SJCRH30 (cell line): ENCODE results near the gene FAM163A. TPM values are rescaled to one million over a fixed set of nuclear protein-coding genes. Genes with fewer than 3 reads are reported as not detected.
"Not testable (repeated sequence)": the region's sequence is repeated elsewhere in the genome, so short reads cannot be mapped to it uniquely, and the experiment has no call there.

Experiments used
- DNase-seq, 2 experiments: peaks; one replicate each; pipeline ENCODE4 v3.0.0-alpha.2; 2015 to 2020
- H3K27ac ChIP-seq: fragments of 250-450 bp; sonication (Bioruptor Pico); 2 replicates; pipeline ENCODE4 v1.5.1; 2020; ENCODE audit warnings: mild to moderate bottlenecking, moderate library complexity
- H3K27me3 ChIP-seq: fragments of 250-450 bp; sonication (Bioruptor Pico); 2 replicates; pipeline ENCODE4 v1.5.1; 2020; ENCODE audit warnings: mild to moderate bottlenecking, moderate library complexity
- H3K36me3 ChIP-seq: fragments of 250-450 bp; sonication (Bioruptor Pico); 2 replicates; pipeline ENCODE4 v1.5.1; 2020; ENCODE audit warnings: mild to moderate bottlenecking, moderate library complexity
- H3K4me1 ChIP-seq: fragments of 250-450 bp; sonication (Bioruptor Pico); 2 replicates; pipeline ENCODE4 v1.5.1; 2020; ENCODE audit warnings: mild to moderate bottlenecking, moderate library complexity
- H3K4me3 ChIP-seq: fragments of 250-450 bp; sonication (Bioruptor Pico); 2 replicates; pipeline ENCODE4 v1.5.1; 2020; ENCODE audit warnings: mild to moderate bottlenecking, moderate library complexity
- H3K9me3 ChIP-seq: fragments of 250-450 bp; sonication (Bioruptor Pico); replicated peaks from 2 replicates; pipeline ENCODE4 v1.5.1; 2020; ENCODE audit warnings: mild to moderate bottlenecking, moderate library complexity
- total RNA-seq: library from RNA; depleted of rRNA; stranded (reverse); fragments of >200 nt; shearing (Covaris generic); gene quantifications from 2 replicates; pipeline ENCODE4 v1.2.3, GENCODE V29; 2014

Gene FAM163A
- total RNA-seq, 1 experiment from 2014 or later: not detected

- Histone ChIP-seq H3K4me1 (0 out of 2 replicates have a peak, but pooled peaks cover 3% of the 10 kb centered on the region), H3K4me3 (no peak overlapping the region), H3K36me3 (no peaks in the 10 kb centered on the region), H3K27ac (no peak overlapping the region), H3K9me3 (no peaks in the 10 kb centered on the region), H3K27me3 (no peaks in the 10 kb centered on the region)
- no peak for DNase-seq
Measured at GRCh38 chr1:179824265-179824664, 81.2 kb downstream of the FAM163A start.

DNA sequence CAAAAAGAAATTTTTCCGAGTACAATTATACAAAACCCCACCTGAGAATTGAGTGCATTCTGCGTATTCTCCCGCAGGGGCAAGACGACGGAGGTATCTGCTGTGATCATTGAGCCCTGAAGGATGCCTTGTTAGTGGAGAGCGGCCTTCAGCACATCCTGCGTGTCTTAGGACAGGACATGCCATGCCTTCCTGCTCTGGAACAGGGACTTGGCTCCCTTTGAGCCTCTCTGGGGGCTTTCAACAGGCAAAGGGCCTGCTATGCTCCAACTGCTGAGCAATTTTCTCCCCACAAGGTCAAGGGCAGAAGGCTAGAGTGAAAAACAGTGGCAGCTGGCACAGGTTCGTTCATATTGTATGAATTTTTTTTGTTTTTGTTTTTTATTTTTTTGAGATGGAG is 82.1 kb downstream of the FAM163A start:
- Histone ChIP-seq H3K4me3 (no peak overlapping the region), H3K27me3 (no peaks in the 10 kb centered on the region), H3K9me3 (no peaks in the 10 kb centered on the region), H3K27ac (no peak overlapping the region), H3K4me1 (0 out of 2 replicates have a peak, but pooled peaks cover 3% of the 10 kb centered on the region), H3K36me3 (no peaks in the 10 kb centered on the region)
- DNase-seq: no peak

DNA sequence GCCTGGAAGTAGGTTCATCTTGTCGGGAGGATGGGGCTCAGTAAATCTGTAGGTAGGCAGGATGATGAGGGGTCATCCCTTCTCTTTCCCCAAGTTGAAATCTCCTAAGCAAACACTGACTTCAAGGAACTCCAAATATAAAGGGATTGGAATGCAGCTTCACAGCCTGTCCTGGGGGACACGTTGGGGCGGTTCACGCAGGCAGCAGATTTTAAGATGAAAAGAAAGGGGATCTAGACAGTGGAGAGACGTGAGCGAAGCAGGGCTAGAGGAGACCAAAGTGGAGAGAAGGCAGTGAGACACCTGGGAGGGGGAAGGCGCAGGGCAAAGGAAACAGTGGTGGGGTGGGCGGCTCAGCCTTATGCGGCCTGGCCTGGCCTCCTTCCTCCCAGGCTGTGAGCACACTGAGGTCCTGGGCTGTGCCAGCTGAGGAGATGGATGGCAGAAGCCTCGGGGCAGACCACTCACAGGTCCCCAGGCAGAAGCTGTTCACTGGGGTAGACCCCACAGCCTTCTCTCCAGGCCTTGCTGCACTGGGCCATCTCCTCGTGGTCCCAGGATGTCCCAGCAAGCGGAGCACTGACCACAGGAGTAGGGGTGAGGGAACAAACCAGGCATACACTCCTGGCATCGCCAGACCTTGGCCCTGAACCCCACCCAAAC is 82.8 kb downstream of the FAM163A start:
- Histone ChIP-seq H3K36me3 (no peaks in the 10 kb centered on the region), H3K27ac (no peak overlapping the region), H3K4me3 (no peak overlapping the region), H3K4me1 (0 out of 2 replicates have a peak, but pooled peaks cover 3% of the 10 kb centered on the region), H3K27me3 (no peaks in the 10 kb centered on the region), H3K9me3 (no peaks in the 10 kb centered on the region)
- DNase-seq: no peak

DNA sequence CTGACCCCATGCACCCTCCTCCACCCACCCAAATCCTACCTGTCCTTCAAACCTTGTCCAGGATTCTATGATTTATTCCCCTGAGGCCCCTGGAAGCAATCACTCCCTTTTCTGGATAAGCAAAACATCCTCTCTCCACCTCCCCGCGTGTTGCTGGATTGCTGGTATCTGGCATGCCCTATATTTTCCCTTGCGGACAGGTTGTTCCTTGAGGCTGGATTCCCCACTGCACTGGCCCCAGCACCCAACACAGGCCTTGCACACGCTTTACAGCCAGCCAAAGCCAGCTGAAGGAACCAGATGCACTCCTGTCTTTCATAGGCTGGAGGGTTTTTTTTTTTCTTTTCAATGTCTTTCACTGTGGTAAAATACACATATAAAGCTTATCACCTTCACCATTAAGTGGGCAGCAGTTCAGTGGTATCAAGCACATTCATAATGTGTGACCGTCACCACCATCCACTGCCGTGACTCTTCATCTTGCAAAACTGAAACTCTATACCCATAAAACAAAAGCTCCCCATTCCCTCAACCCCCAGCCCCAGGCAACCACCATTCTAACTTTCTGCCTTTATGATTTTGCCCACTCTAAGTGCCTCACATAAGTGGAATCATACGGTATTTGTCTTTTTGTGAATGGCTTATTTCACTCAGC is 83.7 kb downstream of the FAM163A start:
- no peak overlapping the region for H3K4me3 ChIP-seq
- H3K27ac ChIP-seq: no peak overlapping the region
- 0 out of 2 replicates have a peak, but pooled peaks cover 3% of the 10 kb centered on the region for H3K4me1 ChIP-seq
- no peaks in the 10 kb centered on the region for H3K27me3 ChIP-seq
- no peaks in the 10 kb centered on the region for H3K36me3 ChIP-seq
- DNase-seq: no peak
- H3K9me3 ChIP-seq: no peaks in the 10 kb centered on the region

DNA sequence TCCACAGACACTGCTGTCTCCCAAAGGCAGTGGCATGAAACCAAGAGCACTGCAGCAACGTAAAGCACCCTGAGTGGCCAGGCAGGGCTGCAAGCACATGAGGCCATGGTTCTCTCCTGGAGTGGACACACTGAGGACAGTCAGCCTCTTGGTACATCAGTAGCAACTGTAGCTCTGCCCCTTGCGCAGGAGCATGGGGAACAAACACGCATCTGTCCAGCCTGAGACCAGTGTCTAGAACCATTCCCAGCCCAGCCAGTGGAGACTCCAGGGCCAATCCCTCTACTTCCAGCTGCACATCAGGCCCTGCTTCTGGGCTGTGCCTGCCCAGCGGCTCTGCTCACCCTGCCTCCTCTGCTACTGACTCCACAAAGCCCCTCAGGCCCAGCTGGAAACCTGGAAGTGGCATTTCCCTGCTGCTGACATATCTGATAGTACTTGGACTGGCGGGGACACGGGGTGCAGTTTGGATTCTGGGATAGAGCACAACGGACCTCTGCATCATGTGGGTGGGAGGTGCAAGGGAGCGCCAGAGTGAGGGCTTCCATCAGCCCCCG is 85.5 kb downstream of the FAM163A start:
- Histone ChIP-seq H3K27me3 (no peaks in the 10 kb centered on the region), H3K27ac (no peak overlapping the region), H3K4me3 (no peak overlapping the region), H3K9me3 (no peaks in the 10 kb centered on the region), H3K4me1 (0 out of 2 replicates have a peak, but pooled peaks cover 3% of the 10 kb centered on the region), H3K36me3 (no peaks in the 10 kb centered on the region)
- DNase-seq: no peak

- Histone ChIP-seq H3K4me3 (no peak overlapping the region), H3K9me3 (no peaks in the 10 kb centered on the region), H3K4me1 (0 out of 2 replicates have a peak, but pooled peaks cover 3% of the 10 kb centered on the region), H3K27me3 (no peaks in the 10 kb centered on the region), H3K36me3 (no peaks in the 10 kb centered on the region), H3K27ac (no peak overlapping the region)
- no peak for DNase-seq
Measured at GRCh38 chr1:179831225-179831624, 88.1 kb downstream of the FAM163A start.

DNA sequence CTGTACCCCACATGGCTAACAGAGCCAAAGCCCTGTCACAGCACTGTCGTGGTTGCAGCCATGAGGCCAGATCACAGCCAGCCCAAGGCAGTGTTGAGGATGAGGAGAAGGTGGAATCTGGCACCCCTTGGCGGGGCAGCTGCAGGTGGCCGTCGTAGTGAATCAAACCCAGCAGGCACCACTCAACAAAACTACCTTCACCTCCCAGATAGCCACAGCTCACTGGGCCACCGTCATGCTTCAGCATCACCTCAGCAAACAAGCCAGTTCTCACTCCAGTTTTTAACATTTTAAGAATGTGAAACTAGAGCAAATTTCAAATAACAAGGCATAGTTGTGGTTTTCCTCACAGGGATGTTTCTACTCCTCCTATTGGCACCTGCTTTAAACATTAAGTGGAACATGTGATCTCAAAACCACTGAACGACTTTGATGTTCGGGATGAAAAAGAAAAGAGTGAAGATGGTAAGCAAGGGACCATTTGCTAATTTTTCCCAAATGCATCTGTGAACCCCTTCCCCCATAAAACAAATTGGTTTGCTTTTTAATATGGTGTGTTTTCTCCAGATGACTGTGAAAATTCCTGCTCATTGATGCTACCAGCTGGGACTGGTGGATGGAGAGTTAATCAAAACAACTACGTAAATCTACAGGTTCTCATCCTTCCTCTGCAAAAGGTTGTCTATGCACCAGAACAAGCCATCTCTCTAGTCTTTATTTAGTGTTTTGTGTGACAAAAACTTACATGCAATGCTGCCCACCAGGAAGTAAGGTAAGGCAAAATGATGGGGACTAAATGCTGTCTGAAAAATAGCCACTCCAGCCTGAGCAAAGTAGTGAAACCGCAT is 89.0 kb downstream of the FAM163A start:
- H3K4me1 ChIP-seq: 0 out of 2 replicates have a peak, but pooled peaks cover 2% of the 10 kb centered on the region
- H3K27ac ChIP-seq: no peak overlapping the region
- H3K9me3 ChIP-seq: no peaks in the 10 kb centered on the region
- H3K27me3 ChIP-seq: no peaks in the 10 kb centered on the region
- H3K4me3 ChIP-seq: no peak overlapping the region
- DNase-seq: no peak
- no peaks in the 10 kb centered on the region for H3K36me3 ChIP-seq

GRCh38 chr1:179836686-179837445 is 93.8 kb downstream of the FAM163A start:
- not testable (repeated sequence) for H3K36me3 ChIP-seq, H3K4me3 ChIP-seq, H3K9me3 ChIP-seq, H3K4me1 ChIP-seq, H3K27me3 ChIP-seq, H3K27ac ChIP-seq, DNase-seq

- H3K9me3 ChIP-seq: no peaks in the 10 kb centered on the region
- H3K4me3 ChIP-seq: no peak overlapping the region
- no peaks in the 10 kb centered on the region for H3K4me1 ChIP-seq
- DNase-seq: no peak
- H3K27ac ChIP-seq: no peak overlapping the region
- H3K36me3 ChIP-seq: no peaks in the 10 kb centered on the region
- no peaks in the 10 kb centered on the region for H3K27me3 ChIP-seq
Measured at GRCh38 chr1:179840107-179840506, 97.0 kb downstream of the FAM163A start.

DNA sequence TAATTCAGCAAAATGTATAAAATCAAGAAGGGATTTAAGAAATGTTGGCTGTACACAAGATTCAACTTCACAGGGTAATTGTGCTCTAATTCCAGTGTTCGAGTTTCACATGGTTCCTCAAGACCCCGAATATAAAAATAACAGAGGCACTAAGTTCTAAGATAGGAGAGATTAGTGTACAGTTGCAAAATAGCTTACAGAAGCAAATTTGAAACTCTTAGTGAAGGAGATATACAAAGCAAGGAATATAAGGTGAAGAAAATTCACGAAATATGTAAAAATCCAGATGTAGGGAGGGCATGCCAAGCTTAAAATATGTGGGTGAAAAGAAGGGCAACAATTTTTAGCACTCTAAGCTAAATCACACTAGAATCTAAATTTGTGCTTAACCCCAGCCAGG is 105.1 kb downstream of the FAM163A start:
- Histone ChIP-seq H3K4me1 (no peaks in the 10 kb centered on the region), H3K9me3 (no peaks in the 10 kb centered on the region), H3K36me3 (peaks cover 22% of the 10 kb centered on the region; the same call in 1 of the 2 replicates), H3K27me3 (no peaks in the 10 kb centered on the region), H3K4me3 (no peak overlapping the region), H3K27ac (no peak overlapping the region)
- DNase-seq: no peak

DNA sequence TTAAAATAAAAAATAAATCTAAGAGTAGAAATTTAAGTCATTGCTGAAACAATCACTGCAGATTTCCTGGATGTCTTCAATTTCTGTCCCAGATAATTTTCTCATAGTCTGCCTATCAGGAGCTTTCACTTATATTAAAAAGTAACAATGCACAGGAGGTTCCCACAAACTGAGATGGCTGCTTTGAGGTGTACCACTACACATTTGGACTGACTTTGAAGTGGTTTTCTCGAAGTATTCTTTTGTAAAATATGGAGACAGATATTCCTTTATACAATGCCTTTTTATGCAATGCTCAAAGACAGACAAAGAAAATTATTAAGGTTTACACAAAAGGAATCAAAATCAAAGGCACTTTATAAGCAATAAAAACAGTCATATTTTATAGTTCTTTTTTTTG is 110.0 kb downstream of the FAM163A start:
- Histone ChIP-seq H3K36me3 (peaks cover 11% of the 10 kb centered on the region; the same call in 1 of the 2 replicates), H3K4me3 (no peak overlapping the region), H3K9me3 (no peaks in the 10 kb centered on the region), H3K27ac (no peak overlapping the region), H3K4me1 (no peaks in the 10 kb centered on the region), H3K27me3 (no peaks in the 10 kb centered on the region)
- DNase-seq: no peak

DNA sequence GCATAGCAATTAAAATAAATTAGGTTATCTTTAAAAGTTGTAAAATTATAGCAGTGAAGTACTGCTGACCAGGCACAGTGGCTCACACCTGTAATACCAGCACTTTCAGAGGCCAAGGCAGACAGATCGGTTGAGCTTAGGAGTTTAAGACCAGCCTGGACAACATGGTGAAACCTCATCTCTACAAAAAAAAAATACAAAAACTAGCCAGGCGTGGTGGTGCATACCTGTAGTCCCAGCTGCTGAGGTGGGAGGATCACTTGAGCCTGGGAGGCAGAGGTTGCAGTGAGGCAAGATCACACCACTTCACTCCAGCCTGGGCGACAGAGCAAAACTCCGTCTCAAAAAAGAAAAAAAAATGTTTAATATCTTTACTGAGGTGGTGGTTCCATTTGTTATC is 112.7 kb downstream of the FAM163A start:
- H3K9me3 ChIP-seq, DNase-seq, H3K4me3 ChIP-seq, H3K27me3 ChIP-seq, H3K4me1 ChIP-seq, H3K36me3 ChIP-seq, H3K27ac ChIP-seq: not testable (repeated sequence)

GRCh38 chr1:179856296-179856695 is 113.2 kb downstream of the FAM163A start:
- no peak overlapping the region for H3K27ac ChIP-seq
- no peak for DNase-seq
- no peaks in the 10 kb centered on the region for H3K4me1 ChIP-seq
- H3K36me3 ChIP-seq: peaks cover under 1% of the 10 kb centered on the region
- H3K27me3 ChIP-seq: no peaks in the 10 kb centered on the region
- H3K4me3 ChIP-seq: no peak overlapping the region
- H3K9me3 ChIP-seq: no peaks in the 10 kb centered on the region

DNA sequence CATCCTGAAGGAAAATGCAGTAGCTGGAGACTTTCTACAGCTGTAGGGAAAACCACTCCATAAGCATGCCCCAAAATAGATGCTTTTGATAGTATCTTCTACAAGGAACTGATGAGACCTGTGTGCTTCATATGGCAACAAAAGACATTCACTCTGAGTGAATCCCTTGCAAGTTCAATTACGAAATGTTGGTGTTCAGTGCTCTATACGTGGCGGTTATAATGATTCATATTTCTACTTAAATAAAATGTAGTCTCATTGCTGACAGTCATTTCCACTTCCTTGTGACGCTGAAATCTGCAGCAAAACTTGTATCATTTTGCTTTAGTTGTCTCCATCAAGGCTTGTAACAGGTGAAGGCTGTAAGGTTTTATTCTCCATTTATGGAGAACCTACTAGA is 113.9 kb downstream of the FAM163A start:
- no peak overlapping the region for H3K4me3 ChIP-seq
- H3K27ac ChIP-seq: no peak overlapping the region
- H3K36me3 ChIP-seq: peaks cover 6% of the 10 kb centered on the region; the same call in 1 of the 2 replicates
- DNase-seq: no peak
- H3K27me3 ChIP-seq: no peaks in the 10 kb centered on the region
- H3K9me3 ChIP-seq: no peaks in the 10 kb centered on the region
- no peaks in the 10 kb centered on the region for H3K4me1 ChIP-seq
